HepG2 (cell line): Measurements from ENCODE around the gene SMG5. TPM values are rescaled to one million over a fixed set of nuclear protein-coding genes. Genes with fewer than 3 reads are reported as not detected.
A peak's percentile ranks its signal among the peaks of the same experiment; 100 is the strongest.

Source experiments
- ATF2 ChIP-seq: sonication (generic); formaldehyde crosslinking; IDR thresholded peaks from 2 replicates; pipeline ENCODE4 v1.4.0; 2020; ENCODE audit warnings: missing genetic modification reagents
- GATAD1 ChIP-seq: IDR thresholded peaks from 2 replicates; pipeline ENCODE4 v1.6.1; 2016; ENCODE audit warnings: missing genetic modification reagents, missing compliant biosample characterization
- IRF9 ChIP-seq: sonication (generic); formaldehyde crosslinking; IDR thresholded peaks from 2 replicates; pipeline ENCODE4 v1.8.0; 2022; ENCODE audit warnings: missing genetic modification reagents, mild to moderate bottlenecking, borderline replicate concordance
- KLF6 ChIP-seq: IDR thresholded peaks from 2 replicates; pipeline ENCODE4 v1.8.0; 2016; ENCODE audit warnings: missing biosample characterization, missing genetic modification reagents
- KMT2B ChIP-seq: IDR thresholded peaks from 2 replicates; pipeline ENCODE4 v1.6.1; 2016; ENCODE audit warnings: missing genetic modification reagents, missing compliant biosample characterization
- MEIS1 ChIP-seq: sonication (generic); formaldehyde crosslinking; IDR thresholded peaks from 2 replicates; pipeline ENCODE4 v1.9.0; 2021; ENCODE audit warnings: mild to moderate bottlenecking, missing genetic modification reagents, moderate library complexity, borderline replicate concordance
- NFE2 ChIP-seq: sonication (generic); formaldehyde crosslinking; IDR thresholded peaks from 2 replicates; pipeline ENCODE4 v1.4.0; 2020; ENCODE audit warnings: missing genetic modification reagents
- POGZ ChIP-seq: sonication (generic); formaldehyde crosslinking; IDR thresholded peaks from 2 replicates; pipeline ENCODE4 v1.4.0; 2020; ENCODE audit warnings: mild to moderate bottlenecking, missing genetic modification reagents
- SNAPC4 ChIP-seq: sonication (generic); formaldehyde crosslinking; IDR thresholded peaks from 2 replicates; pipeline ENCODE4 v1.4.0; 2020; ENCODE audit warnings: mild to moderate bottlenecking, missing genetic modification reagents
- TBX3 ChIP-seq: fragments of 450-650 bp; IDR thresholded peaks from 2 replicates; pipeline ENCODE4 v1.6.1; 2017; ENCODE audit warnings: antibody characterized with exemption, mild to moderate bottlenecking, inconsistent platforms, borderline replicate concordance
- TMF1 ChIP-seq: sonication (generic); formaldehyde crosslinking; IDR thresholded peaks from 2 replicates; pipeline ENCODE4 v1.8.1; 2022; ENCODE audit warnings: low read depth, missing genetic modification reagents
- ZMAT3 ChIP-seq: sonication (generic); formaldehyde crosslinking; conservative IDR thresholded peaks from 2 replicates; pipeline ENCODE4 v1.7.0; 2021; ENCODE audit warnings: missing genetic modification reagents
- ZNF264 ChIP-seq: sonication (generic); formaldehyde crosslinking; IDR thresholded peaks from 2 replicates; pipeline ENCODE4 v1.4.0; 2020; ENCODE audit warnings: missing genetic modification reagents
- ZNF503 ChIP-seq: sonication (generic); formaldehyde crosslinking; IDR thresholded peaks from 2 replicates; pipeline ENCODE4 v1.4.0; 2020; ENCODE audit warnings: missing genetic modification reagents
- ZNF605 ChIP-seq: sonication (generic); formaldehyde crosslinking; IDR thresholded peaks from 2 replicates; pipeline ENCODE4 v1.8.0; 2022; ENCODE audit warnings: mild to moderate bottlenecking, missing genetic modification reagents
- ZNF883 ChIP-seq: sonication (generic); formaldehyde crosslinking; IDR thresholded peaks from 2 replicates; pipeline ENCODE4 v1.5.1; 2020; ENCODE audit warnings: mild to moderate bottlenecking, missing genetic modification reagents; ENCODE audit errors: not compliant biosample characterization
- ZNF891 ChIP-seq: sonication (generic); formaldehyde crosslinking; IDR thresholded peaks from 2 replicates; pipeline ENCODE4 v1.5.0; 2020; ENCODE audit warnings: mild to moderate bottlenecking, missing genetic modification reagents
- ZSCAN12 ChIP-seq: sonication (generic); formaldehyde crosslinking; IDR thresholded peaks from 2 replicates; pipeline ENCODE4 v1.9.0; 2021; ENCODE audit warnings: mild to moderate bottlenecking, missing genetic modification reagents
- polyA plus RNA-seq, 8 experiments: library from polyadenylated mRNA; depleted of rRNA in 3 of 8; stranded (reverse) in 7 of 8; unstranded in 1 of 8; fragments of >200 nt; fragmentation: Illumina TruSeq in 4 of 8; extraction: Trizol in 4 of 8; gene quantifications; 2 replicates each; pipeline versions ENCODE4 v1.2.1 to v1.2.3, GENCODE V29; 2011 to 2016; ENCODE audit warnings: low read depth in 4 of 8, missing spikeins in 1 of 8, mixed read lengths in 1 of 8; ENCODE audit not compliant: insufficient read depth in 1 of 8
- total RNA-seq, 5 experiments: library from RNA; depleted of rRNA; stranded (reverse); fragments of >200 nt; fragmentation: Illumina TruSeq; extraction: Trizol; gene quantifications; 2 replicates each; pipeline ENCODE4 v1.2.3, GENCODE V29; 2016; ENCODE audit warnings: low read depth in 1 of 5

The SMG5 gene
- total and polyA plus RNA-seq, 2 of the 13 experiments (the other 11 are each of a cell fraction or from before 2014, with no cell fraction given), result 50.5 to 84.0 TPM

GRCh38 chr1:156282479-156283222 lies at the start of gene SMG5 (continued):
- TF ChIP-seq GATAD1 (CRISPR knock-in tag) (peak; percentile 96), ZNF264 (peak; percentile 69; the same call in 1 of the 2 replicates), ZNF503 (CRISPR knock-in tag) (0 out of 2 replicates have a peak, but pooled peaks have one; percentile 35), POGZ (CRISPR knock-in tag) (peak; percentile 92), ZNF891 (peak; percentile 86; the same call in 1 of the 2 replicates), KLF6 (CRISPR knock-in tag) (peak; percentile 82; the same call in 1 of the 2 replicates), ZNF883 (CRISPR knock-in tag) (peak; percentile 68), TBX3 (no peak), ATF2 (CRISPR knock-in tag) (peak; percentile 73; the same call in 1 of the 2 replicates), MEIS1 (no peak; the same call in 1 of the 2 replicates), SNAPC4 (no peak), KMT2B (peak; percentile 86), NFE2 (no peak), ZMAT3 (peak; percentile 81; the same call in 1 of the 2 replicates), ZNF605 (peak; percentile 56; the same call in 1 of the 2 replicates), ZSCAN12 (0 out of 2 replicates have a peak, but pooled peaks have one; percentile 46), IRF9 (CRISPR knock-in tag) (peak; percentile 83; the same call in 1 of the 2 replicates), TMF1 (CRISPR knock-in tag) (no peak)
